Cardiac septum (tissue), 1 donor: ENCODE measurements around the gene GRB2. TPM values are rescaled to one million over a fixed set of nuclear protein-coding genes. Genes with fewer than 3 reads are reported as not detected.

ENCODE experiments used
- DNase-seq: peaks from one replicate; pipeline ENCODE4 v3.0.0-alpha.2; 2020; ENCODE audit warnings: low spot score
- intact Hi-C: fragments of 100-400 bp; cut with DNase I; formaldehyde crosslinking; loops from one replicate; pipeline ENCODE4 v1.14.0; 2022
- microRNA-seq: library from miRNA; unstranded; fragments of <30 nt; microRNA quantifications from one replicate; pipeline ENCODE4 v1.2.0, GENCODE V29; 2020
- total RNA-seq: library from RNA; stranded (reverse); fragmentation: NEBNext Ultra II Directional; extraction: Animal tissue kit (Norgen Biotek cat#: 25700); gene quantifications from one replicate; pipeline ENCODE4 v1.2.1, GENCODE V29; 2021
- donor health status: DM: no; HTN: no; CAD: no.

The GRB2 gene
- total RNA-seq, 1 donor from 2014 or later, result 57.1 TPM

- intact Hi-C loops, result loop anchor here (5.0 kb wide), 2 partner anchors 141 to 246 kb away; partner anchors contain the start of genes CASKIN2 and TSEN54
- no peak for DNase-seq
Measured at GRCh38 chr17:75270966-75271232, 134.6 kb downstream of the GRB2 start, which contains the start of gene MIF4GD. TSS of gene MIF4GD (minus strand) at chr17:75271231. CDS start at chr17:75270195, 1,036 bp downstream.

- DNase-seq, result peak; percentile 86
- intact Hi-C loops, result loop anchor here (5.0 kb wide), 2 partner anchors 142 to 247 kb away; partner anchors contain the start of genes CASKIN2 and TSEN54
Measured at GRCh38 chr17:75270218-75270965, 135.1 kb downstream of the GRB2 start.

GRCh38 chr17:75269844-75270217, 135.6 kb downstream of the GRB2 start:
- intact Hi-C loops, result loop anchor here (5.0 kb wide), 2 partner anchors 142 to 247 kb away; partner anchors contain the start of genes CASKIN2 and TSEN54
- DNase-seq, result no peak

Small RNA genes lying within 50 kb of the gene (microRNA-seq; reads per million reads assigned to microRNA genes)
- gene MIR3678, result not detected

Other genes starting within 250 kb of the GRB2 start
- gene SUMO2, start 222.7 kb downstream of the GRB2 start, total RNA-seq, result 214 TPM
- 26.3 TPM for gene NUP85, start 200.0 kb downstream of the GRB2 start, total RNA-seq
- 24.2 TPM for gene GGA3, start 144.1 kb downstream of the GRB2 start, total RNA-seq
- 102 TPM for gene MRPS7, start 143.8 kb downstream of the GRB2 start, total RNA-seq
- 18.1 TPM for gene MIF4GD, start 134.4 kb downstream of the GRB2 start, total RNA-seq
- 8.5 TPM for gene SLC25A19, start 116.2 kb downstream of the GRB2 start, total RNA-seq
- 56.6 TPM for gene TMEM94, start 51.0 kb upstream of the GRB2 start, total RNA-seq
- gene CASKIN2, start 109.9 kb upstream of the GRB2 start, total RNA-seq, result 48.2 TPM
- 7.7 TPM for gene TSEN54, start 110.8 kb upstream of the GRB2 start, total RNA-seq
- 4.7 TPM for gene LLGL2, start 120.0 kb upstream of the GRB2 start, total RNA-seq
- gene MYO15B, start 182.1 kb upstream of the GRB2 start, total RNA-seq, result 62.8 TPM
- gene SMIM5, start 227.8 kb upstream of the GRB2 start, total RNA-seq, result 1.7 TPM